AG04450 (cell line): Measurements from ENCODE around the gene MAN1C1. TPM values are rescaled to one million over a fixed set of nuclear protein-coding genes. Genes with fewer than 3 reads are reported as not detected.
A peak's percentile ranks its signal among the peaks of the same experiment; 100 is the strongest.

ENCODE experiments used
- CTCF ChIA-PET: fragments of 300-600, 350-600 bp; formaldehyde crosslinking; extraction: SDS; loops from one replicate; lab custom pipeline; 2022; ENCODE audit warnings: antibody characterized with exemption, inconsistent platforms; lab: Charles Lee
- POLR2A ChIA-PET: fragments of 350-600 bp; formaldehyde crosslinking; extraction: SDS; loops from one replicate; lab custom pipeline; 2021; ENCODE audit warnings: antibody characterized with exemption, inconsistent platforms; lab: Yijun Ruan, JAX
- DNase-seq: peaks from one replicate; pipeline ENCODE4 v3.0.0-alpha.2; 2011; ENCODE audit warnings: low read depth, low spot score
- H3K27ac ChIP-seq: one replicate; pipeline ENCODE4 v1.5.1; 2012; ENCODE audit warnings: low read depth, low read length, control low read depth
- H3K27me3 ChIP-seq: one replicate; pipeline ENCODE4 v1.6.0; 2012; ENCODE audit warnings: low read length; ENCODE audit not compliant: control insufficient read depth, insufficient read depth
- H3K4me3 ChIP-seq: 2 replicates; pipeline ENCODE4 v1.5.1; 2011; ENCODE audit warnings: mild to moderate bottlenecking, low read depth, low read length, control low read depth
- H3K9me3 ChIP-seq: 2 replicates; pipeline ENCODE4 v1.5.1; 2012; ENCODE audit warnings: low read length; ENCODE audit not compliant: control insufficient read depth, insufficient read depth
- CTCF ChIP-seq: IDR thresholded peaks from 2 replicates; pipeline ENCODE4 v1.5.1; 2011; ENCODE audit warnings: low read depth, low read length, control low read depth, inconsistent platforms
- polyA plus RNA-seq: library from polyadenylated mRNA; depleted of rRNA; stranded (reverse); fragments of >200 nt; gene quantifications from 2 replicates; pipeline ENCODE4 v1.2.3, GENCODE V29; 2011

Gene MAN1C1
- polyA plus RNA-seq, 1 experiment: 16.9 TPM

GRCh38 chr1:25817840-25818501, 201.4 kb downstream of the MAN1C1 start:
- ChIA-PET CTCF (no interaction called here), POLR2A (interaction anchor here (0.6 to 2.1 kb wide), 2 partner anchors 72 to 364 kb away, joined by 5 to 6 read pairs; no protein-coding TSS in a partner anchor)
- no peak overlapping the region for H3K27ac ChIP-seq
- DNase-seq: no peak
- peak; percentile 22; the same call in 1 of the 2 replicates for TF ChIP-seq CTCF
- no peaks in the 10 kb centered on the region for H3K27me3 ChIP-seq
- no peak overlapping the region for H3K4me3 ChIP-seq
- no peaks in the 10 kb centered on the region; the same call in 1 of the 2 replicates for H3K9me3 ChIP-seq

GRCh38 chr1:25818569-25818968, 202.0 kb downstream of the MAN1C1 start:
- CTCF ChIA-PET: no interaction called here

GRCh38 chr1:25819491-25820246, 203.1 kb downstream of the MAN1C1 start, which contains the start of gene MTFR1L:
Gene MTFR1L (plus strand): TSS chr1:25819954. CDS start chr1:25823105, 3,151 bp downstream.
- Histone ChIP-seq H3K27ac (peak within 1 kb of the TSS; percentile 70), H3K4me3 (peak within 1 kb of the TSS; percentile 87), H3K9me3 (no peaks in the 10 kb centered on the region; the same call in 1 of the 2 replicates), H3K27me3 (no peaks in the 10 kb centered on the region)
- POLR2A ChIA-PET: interaction anchor here (0.6 to 2.1 kb wide), 10 partner anchors 15 to 708 kb away, joined by 3 to 8 read pairs (median 3); partner anchors contain the start of genes PAQR7 and STMN1
- TF ChIP-seq CTCF: no peak
- CTCF ChIA-PET: interaction anchor here (0.6 to 2.1 kb wide), 4 partner anchors 73 to 211 kb away, joined by 3 to 7 read pairs (median 6); partner anchors contain the start of gene PAFAH2
- DNase-seq: no peak

More at GRCh38 chr1:25818569-25818968, 202.0 kb downstream of the MAN1C1 start:
- peak overlapping the region; percentile 87 for H3K4me3 ChIP-seq
- POLR2A ChIA-PET: interaction anchor here (0.8 to 2.1 kb wide), 4 partner anchors 38 to 199 kb away, joined by 5 to 8 read pairs (median 6); partner anchors contain the start of gene PAQR7
- H3K27ac ChIP-seq: peak overlapping the region; percentile 66
- DNase-seq: no peak
- H3K27me3 ChIP-seq: no peaks in the 10 kb centered on the region
- no peaks in the 10 kb centered on the region; the same call in 1 of the 2 replicates for H3K9me3 ChIP-seq
- TF ChIP-seq CTCF: no peak

- DNase-seq: no peak
- Histone ChIP-seq H3K27me3 (no peaks in the 10 kb centered on the region), H3K27ac (peak overlapping the region; percentile 70), H3K4me3 (peak overlapping the region; percentile 87), H3K9me3 (no peaks in the 10 kb centered on the region; the same call in 1 of the 2 replicates)
- TF ChIP-seq CTCF: no peak
- ChIA-PET CTCF (interaction anchor here (0.6 to 2.1 kb wide), 5 partner anchors 72 to 383 kb away, joined by 3 to 7 read pairs (median 5); partner anchors contain the start of gene PAFAH2), POLR2A (interaction anchor here (0.6 to 2.1 kb wide), 9 partner anchors 14 to 707 kb away, joined by 3 to 8 read pairs (median 3); partner anchors contain the start of genes PAQR7 and STMN1)
Measured at GRCh38 chr1:25820247-25821111, 203.9 kb downstream of the MAN1C1 start.
